K562 (cell line): ENCODE results near the gene PRSS21. TPM values are rescaled to one million over a fixed set of nuclear protein-coding genes. Genes with fewer than 3 reads are reported as not detected.

ENCODE experiments used
- ARID3B ChIP-seq: fragments of 250-450 bp; sonication (Bioruptor Pico); IDR thresholded peaks from 2 replicates; pipeline ENCODE4 v1.4.0; 2020; ENCODE audit warnings: borderline replicate concordance
- CHCHD3 ChIP-seq: fragments of 250-450 bp; sonication (Bioruptor Pico); IDR thresholded peaks from 2 replicates; pipeline ENCODE4 v2.1.2; 2022; ENCODE audit warnings: mild to moderate bottlenecking
- CTCF ChIP-seq, 3 experiments: IDR thresholded peaks in 2 of 3; conservative IDR thresholded peaks in 1 of 3; 2 replicates each; pipeline ENCODE4 v1.5.1; 2011 to 2012; ENCODE audit warnings: low read length in 3 of 3, mild to moderate bottlenecking in 3 of 3, control low read depth in 2 of 3, improper control_type of control experiment in 1 of 3, inconsistent platforms in 1 of 3, low read depth in 1 of 3, mixed read lengths in 1 of 3, moderate library complexity in 1 of 3; ENCODE audit not compliant: insufficient read depth in 2 of 3
- HDAC8 ChIP-seq: fragments of 450-650 bp; IDR thresholded peaks from 2 replicates; pipeline ENCODE4 v1.6.1; 2016; ENCODE audit warnings: mild to moderate bottlenecking, missing genetic modification characterization, moderate library complexity, missing compliant biosample characterization
- HNRNPLL ChIP-seq: fragments of 200-400 bp; formaldehyde crosslinking; IDR thresholded peaks from 2 replicates; pipeline ENCODE4 v1.6.1; 2017; ENCODE audit warnings: low read length, low read depth, mild to moderate bottlenecking; ENCODE audit not compliant: poor library complexity, severe bottlenecking
- ILK ChIP-seq: fragments of 450-650 bp; IDR thresholded peaks from 2 replicates; pipeline ENCODE4 v1.6.1; 2016; ENCODE audit warnings: missing genetic modification characterization, low read depth, mild to moderate bottlenecking, missing compliant biosample characterization, moderate library complexity, borderline replicate concordance
- NFYB ChIP-seq: IDR thresholded peaks from 2 replicates; pipeline ENCODE4 v1.6.1; 2011; ENCODE audit warnings: mild to moderate bottlenecking, moderate library complexity; ENCODE audit not compliant: insufficient read length; ENCODE audit errors: extremely low read depth
- PHB ChIP-seq: fragments of 250-450 bp; sonication (Bioruptor Pico); IDR thresholded peaks from 2 replicates; pipeline ENCODE4 v1.5.0; 2021
- POLR2AphosphoS2 ChIP-seq: IDR thresholded peaks from 2 replicates; pipeline ENCODE4 v1.6.1; 2012; ENCODE audit warnings: low read length, improper control_type of control experiment
- RBM25 ChIP-seq: fragments of 200-400 bp; formaldehyde crosslinking; IDR thresholded peaks from 2 replicates; pipeline ENCODE4 v1.6.1; 2018; ENCODE audit warnings: low read length, low read depth, moderate library complexity; ENCODE audit not compliant: severe bottlenecking
- SAFB ChIP-seq: fragments of 200-400 bp; formaldehyde crosslinking; IDR thresholded peaks from 2 replicates; pipeline ENCODE4 v1.6.1; 2017; ENCODE audit warnings: low read depth, low read length, borderline replicate concordance
- TAL1 ChIP-seq: fragments of 450-650 bp; IDR thresholded peaks from 2 replicates; pipeline ENCODE4 v1.6.1; 2016; ENCODE audit warnings: mild to moderate bottlenecking
- TFAP4 ChIP-seq: sonication (generic); formaldehyde crosslinking; IDR thresholded peaks from 2 replicates; pipeline ENCODE4 v1.8.0; 2022; ENCODE audit warnings: missing genetic modification reagents, mild to moderate bottlenecking, moderate library complexity, borderline replicate concordance
- TRIM24 ChIP-seq, 2 experiments: fragments of 450-650 bp; IDR thresholded peaks; 2 replicates each; pipeline ENCODE4 v1.6.1; 2016
- TSHZ1 ChIP-seq: fragments of 250-450 bp; sonication (Bioruptor Pico); IDR thresholded peaks from 2 replicates; pipeline ENCODE4 v1.4.0; 2020; ENCODE audit warnings: mild to moderate bottlenecking, moderate library complexity
- ZNF165 ChIP-seq: fragments of 250-450 bp; sonication (Bioruptor Pico); IDR thresholded peaks from 2 replicates; pipeline ENCODE4 v1.4.0; 2020; ENCODE audit warnings: borderline replicate concordance
- ZNF239 ChIP-seq: fragments of 250-450 bp; sonication (Bioruptor Pico); IDR thresholded peaks from 2 replicates; pipeline ENCODE4 v1.4.0; 2020; ENCODE audit warnings: mild to moderate bottlenecking
- ZNF24 ChIP-seq: fragments of 450-650 bp; IDR thresholded peaks from 2 replicates; pipeline ENCODE4 v1.6.1; 2016
- ZNF445 ChIP-seq: fragments of 250-450 bp; sonication (Bioruptor Pico); IDR thresholded peaks from 2 replicates; pipeline ENCODE4 v1.4.0; 2020; ENCODE audit warnings: low read depth, mild to moderate bottlenecking, moderate library complexity
- polyA plus RNA-seq, 8 experiments: library from polyadenylated mRNA; depleted of rRNA in 4 of 8; stranded (reverse) in 5 of 8; unstranded in 3 of 8; fragments of >200 nt; fragmentation: Nextera tagmentation in 2 of 8; fragmentation: Illumina TruSeq in 1 of 8; extraction: Ambion mirVana in 2 of 8; extraction: Trizol in 1 of 8; gene quantifications; 2 replicates each; pipeline versions ENCODE4 v1.2.1 to v1.2.3, GENCODE V29; 2011 to 2014; ENCODE audit warnings: inconsistent platforms in 1 of 8, missing spikeins in 1 of 8
- total RNA-seq, 7 experiments: library from RNA; depleted of rRNA in 6 of 7; stranded (reverse); fragments of >200 nt in 6 of 7; fragmentation: Illumina TruSeq in 2 of 7; extraction: Trizol in 2 of 7; gene quantifications; 2 replicates each; pipeline versions ENCODE4 v1.2.1 to v1.2.3, GENCODE V29; 2011 to 2021; ENCODE audit warnings: low replicate concordance in 1 of 7

PRSS21 gene
- total and polyA plus RNA-seq, 9 of the 15 experiments (the other 6 are each of a cell fraction or from before 2014, with no cell fraction given), result 12.1 to 121 (median 61.3) TPM

GRCh38 chr16:2867987-2868789 is 51.2 kb downstream of the PRSS21 start (continued):
- TF ChIP-seq SAFB (no peak), TRIM24 (IDR thresholded peaks at IDR 0.05) (peak in 1 of 2 experiments; percentile 77; a peak in 2 of 4 replicates), ZNF445 (CRISPR knock-in tag) (no peak), ZNF239 (CRISPR knock-in tag) (no peak; the same call in 1 of the 2 replicates), HDAC8 (peak; percentile 93; the same call in 1 of the 2 replicates), CHCHD3 (CRISPR knock-in tag) (no peak), POLR2AphosphoS2 (no peak), TFAP4 (CRISPR knock-in tag) (peak; percentile 97), ILK (tag) (no peak), TSHZ1 (CRISPR knock-in tag) (peak; percentile 71; the same call in 1 of the 2 replicates), ZNF24 (0 out of 2 replicates have a peak, but pooled peaks have one; percentile 44), CTCF (IDR thresholded peaks at IDR 0.05 in 2 of 3, conservative IDR thresholded peaks at IDR 0.05 in 1 of 3; ENCODE audit: insufficient read depth in 2 of 3, low read depth in 1 of 3, low read length in 3 of 3) (peak; percentile 96 to 98 (median 96)), TAL1 (no peak), PHB (no peak), NFYB (no peak), HNRNPLL (no peak), RBM25 (no peak), ARID3B (peak; percentile 40; the same call in 1 of the 2 replicates), ZNF165 (peak; percentile 88)
